Panc1 (cell line): ENCODE data around the gene USH1C. TPM values are rescaled to one million over a fixed set of nuclear protein-coding genes. Genes with fewer than 3 reads are reported as not detected.

Experiments used
- ATAC-seq: fragments of 200-7000 bp; cut with Tn5 transposase; 2 replicates; pipeline ENCODE4 v1.9.1; 2020; ENCODE audit warnings: mild to moderate bottlenecking, moderate library complexity
- BruUV-seq: library from RNA; stranded (reverse); fragments of 400-500 nt; replicated peaks from 2 replicates; lab custom pipeline; 2021; lab: Mats Ljungman, UMichigan
- CTCF ChIA-PET: fragments of 300-600 bp; sonication (Branson Sonifier 250); formaldehyde crosslinking; loops from one replicate; lab custom pipeline; 2022; ENCODE audit warnings: antibody characterized with exemption; lab: Charles Lee
- POLR2A ChIA-PET: fragments of 300-600 bp; sonication (Branson Sonifier 250); formaldehyde crosslinking; loops from one replicate; lab custom pipeline; 2022; ENCODE audit warnings: antibody characterized with exemption; lab: Charles Lee
- DNase-seq: peaks from one replicate; pipeline ENCODE4 v3.0.0-alpha.2; 2010; ENCODE audit warnings: low read depth, low spot score
- H3K27ac ChIP-seq: 2 replicates; pipeline ENCODE4 v1.5.1; 2011; ENCODE audit warnings: mild to moderate bottlenecking, low read length, inconsistent platforms
- H3K27me3 ChIP-seq: fragments of 200-500 bp; sonication (Bioruptor generic); 2 replicates; pipeline ENCODE4 v1.6.0; 2014; ENCODE audit warnings: low read length, inconsistent platforms; ENCODE audit not compliant: control insufficient read depth, insufficient read depth
- H3K36me3 ChIP-seq: fragments of 200-500 bp; sonication (Bioruptor generic); 2 replicates; pipeline ENCODE4 v1.5.1; 2014; ENCODE audit warnings: inconsistent platforms, mild to moderate bottlenecking, low read length, moderate library complexity; ENCODE audit not compliant: control insufficient read depth, insufficient read depth
- H3K4me1 ChIP-seq: 2 replicates; pipeline ENCODE4 v1.5.1; 2011; ENCODE audit warnings: inconsistent platforms, mild to moderate bottlenecking, low read length, moderate library complexity; ENCODE audit not compliant: control insufficient read depth, insufficient read depth
- H3K4me3 ChIP-seq, 2 experiments: 2 replicates each; pipeline ENCODE4 v1.5.1; 2011 to 2012; ENCODE audit warnings: low read depth in 2 of 2, low read length in 2 of 2, mild to moderate bottlenecking in 2 of 2, inconsistent platforms in 1 of 2, moderate library complexity in 1 of 2
- H3K9me3 ChIP-seq: fragments of 200-500 bp; sonication (Bioruptor generic); 2 replicates; pipeline ENCODE4 v1.5.1; 2014; ENCODE audit warnings: low read depth, mild to moderate bottlenecking, inconsistent platforms, low read length, moderate library complexity; ENCODE audit not compliant: control insufficient read depth, insufficient read depth
- CTCF ChIP-seq: fragments of 450-650 bp; IDR thresholded peaks from 2 replicates; pipeline ENCODE4 v1.5.1; 2017; ENCODE audit warnings: mild to moderate bottlenecking
- POLR2AphosphoS5 ChIP-seq: IDR thresholded peaks from 2 replicates; pipeline ENCODE4 v1.6.1; 2012; ENCODE audit warnings: mild to moderate bottlenecking, low read depth, low read length, moderate library complexity
- SIN3A ChIP-seq: IDR thresholded peaks from 2 replicates; pipeline ENCODE4 v1.6.1; 2012; ENCODE audit warnings: low read depth, mild to moderate bottlenecking, low read length, moderate library complexity, borderline replicate concordance; ENCODE audit not compliant: insufficient read depth
- TCF7L2 ChIP-seq: IDR thresholded peaks from 2 replicates; pipeline ENCODE4 v1.6.1; 2011; ENCODE audit warnings: mild to moderate bottlenecking, low read depth, low read length, inconsistent platforms
- in situ Hi-C: cut with HindIII; loops from 2 replicates; pipeline ENCODE4 v1.10.0; 2016; ENCODE audit warnings: low sequenced_read_pairs, low pct_unique_long_range_greater_than_20kb
- intact Hi-C: fragments of 100-400 bp; cut with micrococcal nuclease; formaldehyde crosslinking; loops from one replicate; pipeline ENCODE4 v1.10.0; 2022; ENCODE audit not compliant: unreplicated experiment
- total RNA-seq: library from RNA; stranded (reverse); gene quantifications from one replicate; pipeline ENCODE4 v1.2.1, GENCODE V29; 2021; ENCODE audit not compliant: unreplicated experiment
- TF ChIP-seq, protein P1 (sequence below), 2 experiments: IDR thresholded peaks; 2 replicates each; pipeline ENCODE4 v1.6.1; 2011 to 2012; ENCODE audit warnings: low read depth in 2 of 2, control low read depth in 1 of 2, low read length in 1 of 2, mild to moderate bottlenecking in 1 of 2, moderate library complexity in 1 of 2; ENCODE audit not compliant: insufficient read depth in 1 of 2

USH1C gene
- total RNA-seq, 1 experiment from 2014 or later: not detected

GRCh38 chr11:17498475-17498874, 45.7 kb downstream of the USH1C start:
- ATAC-seq: peak; percentile 81
- DNase-seq: no peak
- TF ChIP-seq, protein P1, sequence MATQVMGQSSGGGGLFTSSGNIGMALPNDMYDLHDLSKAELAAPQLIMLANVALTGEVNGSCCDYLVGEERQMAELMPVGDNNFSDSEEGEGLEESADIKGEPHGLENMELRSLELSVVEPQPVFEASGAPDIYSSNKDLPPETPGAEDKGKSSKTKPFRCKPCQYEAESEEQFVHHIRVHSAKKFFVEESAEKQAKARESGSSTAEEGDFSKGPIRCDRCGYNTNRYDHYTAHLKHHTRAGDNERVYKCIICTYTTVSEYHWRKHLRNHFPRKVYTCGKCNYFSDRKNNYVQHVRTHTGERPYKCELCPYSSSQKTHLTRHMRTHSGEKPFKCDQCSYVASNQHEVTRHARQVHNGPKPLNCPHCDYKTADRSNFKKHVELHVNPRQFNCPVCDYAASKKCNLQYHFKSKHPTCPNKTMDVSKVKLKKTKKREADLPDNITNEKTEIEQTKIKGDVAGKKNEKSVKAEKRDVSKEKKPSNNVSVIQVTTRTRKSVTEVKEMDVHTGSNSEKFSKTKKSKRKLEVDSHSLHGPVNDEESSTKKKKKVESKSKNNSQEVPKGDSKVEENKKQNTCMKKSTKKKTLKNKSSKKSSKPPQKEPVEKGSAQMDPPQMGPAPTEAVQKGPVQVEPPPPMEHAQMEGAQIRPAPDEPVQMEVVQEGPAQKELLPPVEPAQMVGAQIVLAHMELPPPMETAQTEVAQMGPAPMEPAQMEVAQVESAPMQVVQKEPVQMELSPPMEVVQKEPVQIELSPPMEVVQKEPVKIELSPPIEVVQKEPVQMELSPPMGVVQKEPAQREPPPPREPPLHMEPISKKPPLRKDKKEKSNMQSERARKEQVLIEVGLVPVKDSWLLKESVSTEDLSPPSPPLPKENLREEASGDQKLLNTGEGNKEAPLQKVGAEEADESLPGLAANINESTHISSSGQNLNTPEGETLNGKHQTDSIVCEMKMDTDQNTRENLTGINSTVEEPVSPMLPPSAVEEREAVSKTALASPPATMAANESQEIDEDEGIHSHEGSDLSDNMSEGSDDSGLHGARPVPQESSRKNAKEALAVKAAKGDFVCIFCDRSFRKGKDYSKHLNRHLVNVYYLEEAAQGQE (IDR thresholded peaks at IDR 0.05; ENCODE audit: insufficient read depth in 1 of 2, low read depth in 2 of 2, low read length in 1 of 2): no peak
- TF ChIP-seq POLR2AphosphoS5: no peak
- TF ChIP-seq SIN3A: no peak
- TF ChIP-seq CTCF: no peak; the same call in 1 of the 2 replicates
- no peak for TF ChIP-seq TCF7L2
- Histone ChIP-seq H3K27me3 (peaks cover 3% of the 10 kb centered on the region; the same call in 1 of the 2 replicates), H3K4me1 (no peaks in the 10 kb centered on the region), H3K4me3 (no peak overlapping the region), H3K9me3 (no peaks in the 10 kb centered on the region), H3K36me3 (no peaks in the 10 kb centered on the region), H3K27ac (no peak overlapping the region)
- ChIA-PET POLR2A (no interaction called here), CTCF (interaction anchor here (0.7 to 1.1 kb wide), 4 partner anchors 13 to 362 kb away, joined by 3 to 4 read pairs (median 3); partner anchors contain the start of gene KCNJ11)
- in situ Hi-C loops: no loop called here
- no TSS peak for BruUV-seq
- intact Hi-C loops: no loop called here

DNA sequence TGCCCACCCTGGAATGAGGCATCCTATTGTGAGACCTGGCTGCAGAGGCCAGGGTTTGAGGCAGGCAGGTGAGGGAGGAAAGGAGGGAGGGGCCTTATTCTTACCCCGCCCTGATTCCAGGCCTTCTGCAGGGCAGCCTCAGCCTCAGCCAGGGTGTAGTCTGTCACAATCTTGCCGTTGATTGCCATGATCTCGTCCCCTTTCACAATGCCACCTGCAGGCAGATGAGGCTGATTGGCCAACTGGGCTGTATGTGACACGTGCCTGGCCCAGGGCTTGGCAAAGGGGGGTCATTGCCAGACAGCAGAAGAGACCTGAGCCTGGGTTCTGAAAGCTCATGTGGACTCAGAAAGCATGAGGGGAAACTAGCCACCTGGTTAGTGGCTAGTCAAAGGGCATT, 46.2 kb downstream of the USH1C start:
- Histone ChIP-seq H3K9me3 (no peaks in the 10 kb centered on the region), H3K36me3 (no peaks in the 10 kb centered on the region), H3K27ac (no peak overlapping the region), H3K4me3 (no peak overlapping the region), H3K4me1 (no peaks in the 10 kb centered on the region), H3K27me3 (peaks cover 3% of the 10 kb centered on the region; the same call in 1 of the 2 replicates)
- TF ChIP-seq SIN3A: no peak
- TF ChIP-seq, protein P1 (IDR thresholded peaks at IDR 0.05; ENCODE audit: insufficient read depth in 1 of 2, low read depth in 2 of 2, low read length in 1 of 2): no peak
- TF ChIP-seq POLR2AphosphoS5: no peak
- no peak for TF ChIP-seq CTCF
- no peak for TF ChIP-seq TCF7L2
- DNase-seq (no peak), ATAC-seq (no peak)
- POLR2A ChIA-PET: no interaction called here
- CTCF ChIA-PET: interaction anchor here (0.8 to 1.1 kb wide), 3 partner anchors 13 to 111 kb away, joined by 3 to 4 read pairs (median 3); partner anchors contain the start of gene KCNJ11
- BruUV-seq: no TSS peak
- intact Hi-C loops: no loop called here
- in situ Hi-C loops: no loop called here
